GM18870 (cell line): Measurements from ENCODE around the gene LDHD.

Experiments
- ATAC-seq: cut with Tn5 transposase; IDR thresholded peaks from one replicate; pipeline ENCODE4 v1.9.1; 2021; ENCODE audit warnings: moderate library complexity; ENCODE audit not compliant: unreplicated experiment

LDHD gene

GRCh38 chr16:75114946-75115825 lies 1.4 kb downstream of the LDHD start:
- no peak for ATAC-seq

- ATAC-seq = no peak
These were observed 2.2 kb downstream of the LDHD start for GRCh38 chr16:75114179-75114945.

GRCh38 chr16:75113541-75114121 lies 2.9 kb downstream of the LDHD start:
- ATAC-seq = no peak

- no peak for ATAC-seq
These were observed 3.7 kb downstream of the LDHD start for GRCh38 chr16:75112734-75113491.

GRCh38 chr16:75111961-75112733 lies 4.4 kb downstream of the LDHD start:
- ATAC-seq = no peak

- ATAC-seq = peak; percentile 3
These were observed 5.1 kb downstream of the LDHD start for GRCh38 chr16:75111514-75111940.

- peak; percentile 49 for ATAC-seq
These were observed 5.7 kb downstream of the LDHD start for GRCh38 chr16:75110637-75111513.

- ATAC-seq = no peak
These were observed 6.8 kb downstream of the LDHD start for GRCh38 chr16:75109732-75110243.

- ATAC-seq = no peak
These were observed 7.5 kb downstream of the LDHD start for GRCh38 chr16:75108792-75109731.

- no peak for ATAC-seq
These were observed 9.1 kb downstream of the LDHD start for GRCh38 chr16:75107505-75107904.

- ATAC-seq = no peak
These were observed 10.0 kb downstream of the LDHD start for GRCh38 chr16:75106351-75107274.

GRCh38 chr16:75105306-75106061 lies 11.1 kb downstream of the LDHD start:
- ATAC-seq = no peak

GRCh38 chr16:75104836-75105235 lies 11.7 kb downstream of the LDHD start:
- no peak for ATAC-seq

- ATAC-seq = no peak
These were observed 12.6 kb downstream of the LDHD start for GRCh38 chr16:75103994-75104393.

- no peak for ATAC-seq
These were observed 14.0 kb downstream of the LDHD start for GRCh38 chr16:75102595-75102994.

- ATAC-seq = no peak
These were observed 14.9 kb downstream of the LDHD start for GRCh38 chr16:75101635-75102034.
